Measurements from ENCODE around the gene PHF2.

Gene PHF2

GRCh38 chr9:93624977-93625376 is 48.6 kb downstream of the PHF2 start:
- FAIRE-seq (no peak), DNase-seq (ENCODE audit: insufficient read length, low spot score) (no peak)
- TF ChIP-seq CTCF (IDR thresholded peaks at IDR 0.05; ENCODE audit: insufficient read depth, missing control alignments), result no peak

GRCh38 chr9:93629920-93630319 is 53.5 kb downstream of the PHF2 start:
- FAIRE-seq, result no peak
- no peak for TF ChIP-seq CTCF (IDR thresholded peaks at IDR 0.05; ENCODE audit: insufficient read depth, missing control alignments)
- DNase-seq (ENCODE audit: insufficient read length, low spot score), result no peak

GRCh38 chr9:93630806-93631411 is 54.5 kb downstream of the PHF2 start:
- DNase-seq (ENCODE audit: insufficient read length, low spot score) (no peak), FAIRE-seq (no peak)
- no peak for TF ChIP-seq CTCF (IDR thresholded peaks at IDR 0.05; ENCODE audit: insufficient read depth, missing control alignments)

- TF ChIP-seq CTCF (IDR thresholded peaks at IDR 0.05; ENCODE audit: insufficient read depth, missing control alignments), result no peak
- no peak for FAIRE-seq
- DNase-seq (ENCODE audit: insufficient read length, low spot score), result no peak
These were observed 57.3 kb downstream of the PHF2 start for GRCh38 chr9:93633492-93634221.

- FAIRE-seq, result no peak
These were observed 58.2 kb downstream of the PHF2 start for GRCh38 chr9:93634311-93635185.

More at GRCh38 chr9:93634311-93635185, 58.2 kb downstream of the PHF2 start:
- TF ChIP-seq CTCF (IDR thresholded peaks at IDR 0.05; ENCODE audit: insufficient read depth, missing control alignments), result no peak
- no peak for DNase-seq (ENCODE audit: insufficient read length, low spot score)

All from D721Med (cell line).